ENCODE measurements around the gene PTPRG. TPM values are rescaled to one million over a fixed set of nuclear protein-coding genes. Genes with fewer than 3 reads are reported as not detected.

Gene PTPRG
- total and polyA plus RNA-seq, 10 of the 15 experiments (the other 5 are each of a cell fraction or from before 2014, with no cell fraction given), result 0.29 to 20.7 (median 1.4) TPM

- WGBS (ENCODE audit: insufficient coverage, insufficient replicate concordance, low lambda C conversion rate, missing lambda C conversion rate), result 25% methylated on average over 5 of the region's 6 CpGs
- no peaks in the 10 kb centered on the region for H4K20me1 ChIP-seq (ENCODE audit: control insufficient read depth, insufficient read depth)
- no peak overlapping the region for H2AFZ ChIP-seq (ENCODE audit: control insufficient read depth, low read depth, low read length)
- ChIA-PET CTCF (interaction anchor here (0.6 to 1.4 kb wide), 3 partner anchors 51 to 355 kb away, joined by 3 read pairs; no protein-coding TSS in a partner anchor), SMC1A (ENCODE audit: uncharacterized antibody, unreplicated experiment) (interaction anchor here (1.1 to 6.1 kb wide), 2 partner anchors 10 to 24 kb away, joined by 4 to 32 read pairs; no protein-coding TSS in a partner anchor), RAD21 (ENCODE audit: unreplicated experiment) (interaction anchor here (1.0 kb wide), 1 partner anchor 9 kb away, joined by 3 read pairs; no protein-coding TSS in a partner anchor), POLR2A (no interaction called here)
- ATAC-seq (no peak), DNase-seq (ENCODE audit: low read depth, low spot score) (no peak), FAIRE-seq (no peak)
- no peak overlapping the region for H3K4me2 ChIP-seq (ENCODE audit: control insufficient read depth, insufficient read depth)
- intact Hi-C loops (cut with micrococcal nuclease; ENCODE audit: unreplicated experiment), result no loop called here
- no peaks in the 10 kb centered on the region for H3K4me1 ChIP-seq (ENCODE audit: control insufficient read depth, insufficient read depth, low read length)
- H3K27ac ChIP-seq (ENCODE audit: control insufficient read depth, insufficient read depth), result no peak overlapping the region
- no peaks in the 10 kb centered on the region for H3K79me2 ChIP-seq (ENCODE audit: control insufficient read depth, insufficient read depth, low read length)
- in situ Hi-C loops (cut with MboI), result no loop called here
- H3K9me3 ChIP-seq (replicated peaks; ENCODE audit: control insufficient read depth, insufficient read depth, low read length), result no peaks in the 10 kb centered on the region
- BruUV-seq (replicated peaks), result no TSS peak
- H3K4me3 ChIP-seq, result no peak overlapping the region
- no peak overlapping the region for H3K9ac ChIP-seq (ENCODE audit: control insufficient read depth, insufficient read depth, low read length)
- TF ChIP-seq NBN (IDR thresholded peaks at IDR 0.05) (no peak), ZSCAN29 (IDR thresholded peaks at IDR 0.05) (no peak), EGR1 (IDR thresholded peaks at IDR 0.05; ENCODE audit: borderline replicate concordance in 1 of 2, low read depth in 2 of 2, low read length in 2 of 2) (no peak), BMI1 (IDR thresholded peaks at IDR 0.05; ENCODE audit: borderline replicate concordance) (no peak), TARDBP (IDR thresholded peaks at IDR 0.05; ENCODE audit: borderline replicate concordance) (no peak), NFYB (IDR thresholded peaks at IDR 0.05; ENCODE audit: insufficient read depth, low read depth, low read length) (no peak), LARP7 (IDR thresholded peaks at IDR 0.05) (no peak), FOXK2 (IDR thresholded peaks at IDR 0.05) (no peak), SIX5 (IDR thresholded peaks at IDR 0.05; ENCODE audit: low read depth, low read length, severe bottlenecking) (no peak), MYB (IDR thresholded peaks at IDR 0.05; ENCODE audit: borderline replicate concordance, low read depth, low read length) (no peak), EZH2 (IDR thresholded peaks at IDR 0.05; ENCODE audit: borderline replicate concordance, control insufficient read depth, low read depth, low read length) (no peak), CBFB (IDR thresholded peaks at IDR 0.05; ENCODE audit: low read depth) (no peak), BCL3 (IDR thresholded peaks at IDR 0.05; ENCODE audit: borderline replicate concordance, insufficient read depth, low read depth, low read length, poor library complexity, severe bottlenecking) (no peak), IRF4 (IDR thresholded peaks at IDR 0.05; ENCODE audit: low read depth, low read length) (no peak), SRF (IDR thresholded peaks at IDR 0.05; ENCODE audit: low read depth in 2 of 2, low read length in 2 of 2) (no peak)
- TF ChIP-seq, protein P1, sequence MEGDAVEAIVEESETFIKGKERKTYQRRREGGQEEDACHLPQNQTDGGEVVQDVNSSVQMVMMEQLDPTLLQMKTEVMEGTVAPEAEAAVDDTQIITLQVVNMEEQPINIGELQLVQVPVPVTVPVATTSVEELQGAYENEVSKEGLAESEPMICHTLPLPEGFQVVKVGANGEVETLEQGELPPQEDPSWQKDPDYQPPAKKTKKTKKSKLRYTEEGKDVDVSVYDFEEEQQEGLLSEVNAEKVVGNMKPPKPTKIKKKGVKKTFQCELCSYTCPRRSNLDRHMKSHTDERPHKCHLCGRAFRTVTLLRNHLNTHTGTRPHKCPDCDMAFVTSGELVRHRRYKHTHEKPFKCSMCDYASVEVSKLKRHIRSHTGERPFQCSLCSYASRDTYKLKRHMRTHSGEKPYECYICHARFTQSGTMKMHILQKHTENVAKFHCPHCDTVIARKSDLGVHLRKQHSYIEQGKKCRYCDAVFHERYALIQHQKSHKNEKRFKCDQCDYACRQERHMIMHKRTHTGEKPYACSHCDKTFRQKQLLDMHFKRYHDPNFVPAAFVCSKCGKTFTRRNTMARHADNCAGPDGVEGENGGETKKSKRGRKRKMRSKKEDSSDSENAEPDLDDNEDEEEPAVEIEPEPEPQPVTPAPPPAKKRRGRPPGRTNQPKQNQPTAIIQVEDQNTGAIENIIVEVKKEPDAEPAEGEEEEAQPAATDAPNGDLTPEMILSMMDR (IDR thresholded peaks at IDR 0.05 in 2 of 3, conservative IDR thresholded peaks at IDR 0.05 in 1 of 3; ENCODE audit: control insufficient read depth in 2 of 3, extremely low read depth in 1 of 3, insufficient read depth in 1 of 3, low read depth in 3 of 3, low read length in 3 of 3), result no peak
- H3K27me3 ChIP-seq (replicated peaks in 1 of 2; ENCODE audit: control insufficient read depth in 2 of 2, insufficient read depth in 2 of 2, low read length in 1 of 2), result no peaks in the 10 kb centered on the region; a peak in 1 of 4 replicates
- no peaks in the 10 kb centered on the region for H3K36me3 ChIP-seq (ENCODE audit: control insufficient read depth in 2 of 2, insufficient read depth in 2 of 2, low read length in 1 of 2)
These were observed 324.0 kb downstream of the PTPRG start for GRCh38 chr3:61885414-61885813.
